ENCODE measurements around the gene MIER2. TPM values are rescaled to one million over a fixed set of nuclear protein-coding genes. Genes with fewer than 3 reads are reported as not detected.
"Not testable (repeated sequence)": the region's sequence is repeated elsewhere in the genome, so short reads cannot be mapped to it uniquely, and the experiment has no call there.

The MIER2 gene, protein sequence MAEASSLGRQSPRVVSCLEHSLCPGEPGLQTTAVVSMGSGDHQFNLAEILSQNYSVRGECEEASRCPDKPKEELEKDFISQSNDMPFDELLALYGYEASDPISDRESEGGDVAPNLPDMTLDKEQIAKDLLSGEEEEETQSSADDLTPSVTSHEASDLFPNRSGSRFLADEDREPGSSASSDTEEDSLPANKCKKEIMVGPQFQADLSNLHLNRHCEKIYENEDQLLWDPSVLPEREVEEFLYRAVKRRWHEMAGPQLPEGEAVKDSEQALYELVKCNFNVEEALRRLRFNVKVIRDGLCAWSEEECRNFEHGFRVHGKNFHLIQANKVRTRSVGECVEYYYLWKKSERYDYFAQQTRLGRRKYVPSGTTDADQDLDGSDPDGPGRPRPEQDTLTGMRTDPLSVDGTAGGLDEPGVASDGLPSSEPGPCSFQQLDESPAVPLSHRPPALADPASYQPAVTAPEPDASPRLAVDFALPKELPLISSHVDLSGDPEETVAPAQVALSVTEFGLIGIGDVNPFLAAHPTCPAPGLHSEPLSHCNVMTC
- total RNA-seq (2012; rRNA removed): 10.9 and 13.2 TPM in 2 replicates

GRCh38 chr19:344625-345319 is at the start of gene MIER2:
TSS of gene MIER2 (minus strand) at chr19:344796. CDS start at chr19:344782, 14 bp downstream.
- Histone ChIP-seq H3K9me3 (replicated peaks; ENCODE audit: low read length) (no peaks in the 10 kb centered on the region), H3K9ac (ENCODE audit: low read depth, low read length) (peak within 1 kb of the TSS; percentile 82), H3K4me3 (ENCODE audit: low read length) (peak within 1 kb of the TSS; percentile 76), H3K4me2 (ENCODE audit: low read length) (peak within 1 kb of the TSS; percentile 89), H3K4me1 (ENCODE audit: control insufficient read depth, insufficient read depth, low read length) (peaks cover 38% of the 10 kb centered on the region), H3K27me3 (ENCODE audit: control insufficient read depth, insufficient read depth, low read length) (peaks cover 2% of the 10 kb centered on the region), H3K36me3 (ENCODE audit: insufficient read depth, low read length) (peaks cover 17% of the 10 kb centered on the region)

GRCh38 chr19:393560-393959 is 49.0 kb upstream of the MIER2 start:
- H3K9me3 ChIP-seq (replicated peaks; ENCODE audit: low read length); H3K9ac ChIP-seq (ENCODE audit: low read depth, low read length); H3K4me3 ChIP-seq (ENCODE audit: low read length); H3K4me1 ChIP-seq (ENCODE audit: control insufficient read depth, insufficient read depth, low read length); H3K27me3 ChIP-seq (ENCODE audit: control insufficient read depth, insufficient read depth, low read length); H3K4me2 ChIP-seq (ENCODE audit: low read length); H3K36me3 ChIP-seq (ENCODE audit: insufficient read depth, low read length): not testable (repeated sequence)

GRCh38 chr19:392375-392970 is 47.9 kb upstream of the MIER2 start:
- H3K9ac ChIP-seq (ENCODE audit: low read depth, low read length): no peak overlapping the region
- no peaks in the 10 kb centered on the region for H3K4me1 ChIP-seq (ENCODE audit: control insufficient read depth, insufficient read depth, low read length)
- no peaks in the 10 kb centered on the region for H3K36me3 ChIP-seq (ENCODE audit: insufficient read depth, low read length)

DNA sequence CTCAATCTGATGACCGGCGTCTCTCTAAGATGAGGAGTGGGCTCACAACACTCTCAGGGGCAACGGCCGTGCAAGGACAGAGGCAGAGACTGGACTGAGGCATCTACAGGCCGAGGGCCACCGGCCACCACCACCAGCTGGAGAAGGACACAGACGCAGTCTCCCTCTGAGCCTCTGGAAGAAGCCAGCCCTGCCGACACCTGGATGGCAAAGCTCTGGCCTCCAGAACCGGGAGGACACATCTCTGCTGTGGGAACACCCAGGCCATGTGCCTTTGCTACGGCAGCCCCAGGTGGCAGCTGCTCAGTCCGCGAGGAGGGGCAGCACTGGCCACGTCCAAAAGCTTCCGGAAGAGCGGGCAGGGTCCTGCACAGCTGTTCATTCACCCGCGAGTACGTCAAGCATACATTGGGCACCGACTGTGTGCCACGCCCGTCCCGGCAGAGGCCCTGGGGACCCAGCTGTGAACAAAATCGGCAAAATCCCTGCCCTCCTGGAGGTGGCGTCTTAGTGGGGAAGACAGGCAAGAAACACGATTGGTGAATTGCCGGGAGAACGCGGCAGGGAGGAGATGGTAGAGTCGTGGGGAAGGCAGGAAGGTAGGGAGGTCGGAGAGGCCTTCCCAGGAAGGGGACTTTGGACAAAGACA is 47.3 kb upstream of the MIER2 start:
- H3K36me3 ChIP-seq (ENCODE audit: insufficient read depth, low read length): no peaks in the 10 kb centered on the region
- no peak overlapping the region for H3K4me2 ChIP-seq (ENCODE audit: low read length)
- H3K9me3 ChIP-seq (replicated peaks; ENCODE audit: low read length): peaks cover 5% of the 10 kb centered on the region
- no peak overlapping the region for H3K9ac ChIP-seq (ENCODE audit: low read depth, low read length)
- H3K4me1 ChIP-seq (ENCODE audit: control insufficient read depth, insufficient read depth, low read length): no peaks in the 10 kb centered on the region
- H3K4me3 ChIP-seq (ENCODE audit: low read length): no peak overlapping the region
- no peaks in the 10 kb centered on the region for H3K27me3 ChIP-seq (ENCODE audit: control insufficient read depth, insufficient read depth, low read length)

More at GRCh38 chr19:392375-392970, 47.9 kb upstream of the MIER2 start:
- Histone ChIP-seq H3K4me3 (ENCODE audit: low read length) (no peak overlapping the region), H3K4me2 (ENCODE audit: low read length) (no peak overlapping the region), H3K27me3 (ENCODE audit: control insufficient read depth, insufficient read depth, low read length) (no peaks in the 10 kb centered on the region), H3K9me3 (replicated peaks; ENCODE audit: low read length) (peaks cover 5% of the 10 kb centered on the region)

GRCh38 chr19:391207-391557 is 46.6 kb upstream of the MIER2 start:
- Histone ChIP-seq H3K36me3 (ENCODE audit: insufficient read depth, low read length) (no peaks in the 10 kb centered on the region), H3K27me3 (ENCODE audit: control insufficient read depth, insufficient read depth, low read length) (no peaks in the 10 kb centered on the region), H3K9ac (ENCODE audit: low read depth, low read length) (no peak overlapping the region), H3K4me1 (ENCODE audit: control insufficient read depth, insufficient read depth, low read length) (no peaks in the 10 kb centered on the region), H3K9me3 (replicated peaks; ENCODE audit: low read length) (peaks cover 5% of the 10 kb centered on the region), H3K4me2 (ENCODE audit: low read length) (no peak overlapping the region), H3K4me3 (ENCODE audit: low read length) (no peak overlapping the region)

- Histone ChIP-seq H3K36me3 (ENCODE audit: insufficient read depth, low read length) (no peaks in the 10 kb centered on the region), H3K4me2 (ENCODE audit: low read length) (no peak overlapping the region), H3K9ac (ENCODE audit: low read depth, low read length) (no peak overlapping the region), H3K27me3 (ENCODE audit: control insufficient read depth, insufficient read depth, low read length) (no peaks in the 10 kb centered on the region), H3K4me3 (ENCODE audit: low read length) (no peak overlapping the region), H3K9me3 (replicated peaks; ENCODE audit: low read length) (peaks cover 5% of the 10 kb centered on the region), H3K4me1 (ENCODE audit: control insufficient read depth, insufficient read depth, low read length) (no peaks in the 10 kb centered on the region)
These were observed 46.0 kb upstream of the MIER2 start for GRCh38 chr19:390386-391206.

DNA sequence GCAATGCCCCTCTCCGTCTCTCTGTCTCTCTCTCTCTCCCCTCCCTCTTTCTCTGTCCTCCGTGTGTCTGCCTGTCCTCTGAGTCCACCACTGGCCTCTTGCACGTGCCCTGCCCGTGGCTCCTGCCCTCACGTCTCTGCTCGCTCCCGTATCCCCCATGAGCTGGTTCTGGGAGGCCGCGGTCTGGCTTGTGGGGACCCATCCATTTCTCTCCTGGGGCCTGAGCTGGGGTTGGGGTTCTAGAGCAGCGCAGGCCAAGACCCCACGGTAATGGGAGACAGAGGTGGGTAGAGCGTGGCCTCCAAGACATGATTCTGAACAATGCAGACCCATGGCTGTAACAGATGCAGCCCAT is 45.3 kb upstream of the MIER2 start:
- Histone ChIP-seq H3K4me2 (ENCODE audit: low read length) (no peak overlapping the region), H3K27me3 (ENCODE audit: control insufficient read depth, insufficient read depth, low read length) (no peaks in the 10 kb centered on the region), H3K9me3 (replicated peaks; ENCODE audit: low read length) (peaks cover 5% of the 10 kb centered on the region), H3K9ac (ENCODE audit: low read depth, low read length) (no peak overlapping the region), H3K4me1 (ENCODE audit: control insufficient read depth, insufficient read depth, low read length) (no peaks in the 10 kb centered on the region), H3K36me3 (ENCODE audit: insufficient read depth, low read length) (no peaks in the 10 kb centered on the region), H3K4me3 (ENCODE audit: low read length) (no peak overlapping the region)

DNA sequence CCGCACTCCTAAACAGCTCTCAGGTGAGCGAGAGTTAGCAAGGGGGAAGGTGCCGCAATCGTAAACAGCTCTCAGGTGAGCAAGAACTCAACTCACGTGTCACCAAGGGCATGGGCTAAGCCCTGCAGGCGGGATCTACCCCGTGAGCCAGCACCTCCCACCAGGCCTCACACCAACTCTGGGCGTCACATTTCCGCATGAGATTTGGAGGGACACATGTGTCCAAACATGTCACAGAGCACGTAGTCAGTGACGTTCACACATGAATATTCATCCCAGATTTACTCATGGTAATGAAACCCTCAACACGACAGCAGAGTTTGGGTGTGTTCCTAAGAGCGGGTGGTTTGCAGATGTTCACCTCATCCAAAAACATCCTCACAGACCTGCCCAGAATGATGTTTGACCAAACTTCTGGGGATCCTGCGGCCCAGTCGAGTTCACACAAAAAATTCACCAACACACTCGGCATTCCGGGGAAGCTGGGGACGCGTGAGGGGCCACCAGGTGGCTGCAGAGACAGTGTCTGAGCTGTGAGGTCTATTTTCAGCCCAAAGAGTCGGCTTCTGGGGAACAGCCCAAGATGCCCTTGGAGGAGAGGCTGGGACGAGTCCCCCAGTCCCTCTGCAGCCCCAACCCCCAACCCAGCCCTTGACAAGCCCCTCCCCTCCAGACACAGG is 44.8 kb upstream of the MIER2 start:
- Histone ChIP-seq H3K4me2 (ENCODE audit: low read length) (no peak overlapping the region), H3K27me3 (ENCODE audit: control insufficient read depth, insufficient read depth, low read length) (peaks cover 2% of the 10 kb centered on the region), H3K36me3 (ENCODE audit: insufficient read depth, low read length) (no peaks in the 10 kb centered on the region), H3K9ac (ENCODE audit: low read depth, low read length) (no peak overlapping the region), H3K4me1 (ENCODE audit: control insufficient read depth, insufficient read depth, low read length) (no peaks in the 10 kb centered on the region), H3K9me3 (replicated peaks; ENCODE audit: low read length) (peaks cover 5% of the 10 kb centered on the region), H3K4me3 (ENCODE audit: low read length) (no peak overlapping the region)

- Histone ChIP-seq H3K4me2 (ENCODE audit: low read length) (no peak overlapping the region), H3K27me3 (ENCODE audit: control insufficient read depth, insufficient read depth, low read length) (peaks cover 8% of the 10 kb centered on the region), H3K9ac (ENCODE audit: low read depth, low read length) (no peak overlapping the region), H3K4me1 (ENCODE audit: control insufficient read depth, insufficient read depth, low read length) (no peaks in the 10 kb centered on the region), H3K9me3 (replicated peaks; ENCODE audit: low read length) (peaks cover 5% of the 10 kb centered on the region), H3K36me3 (ENCODE audit: insufficient read depth, low read length) (no peaks in the 10 kb centered on the region), H3K4me3 (ENCODE audit: low read length) (no peak overlapping the region)
These were observed 44.1 kb upstream of the MIER2 start for GRCh38 chr19:388691-389090.

DNA sequence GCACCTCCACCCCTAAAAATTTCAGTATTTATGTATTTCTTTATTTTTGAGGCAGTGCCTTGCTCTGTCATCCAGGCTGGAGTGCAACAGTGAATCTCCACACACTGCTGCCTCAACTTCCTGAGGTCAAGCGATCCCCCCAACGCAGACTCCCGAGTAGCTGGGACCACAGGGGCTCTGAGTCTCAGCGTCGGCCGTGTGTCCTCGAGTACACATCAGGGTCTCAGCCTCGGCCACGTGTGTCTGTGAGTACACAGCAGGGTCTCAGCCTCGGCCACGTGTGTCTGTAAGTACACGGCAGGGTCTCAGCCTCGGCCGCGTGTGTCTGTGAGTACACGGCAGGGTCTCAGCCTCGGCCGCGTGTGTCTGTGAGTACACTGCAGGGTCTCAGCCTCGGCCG is 43.2 kb upstream of the MIER2 start:
- Histone ChIP-seq H3K27me3 (ENCODE audit: control insufficient read depth, insufficient read depth, low read length) (peaks cover 14% of the 10 kb centered on the region), H3K9me3 (replicated peaks; ENCODE audit: low read length) (no peaks in the 10 kb centered on the region), H3K4me3 (ENCODE audit: low read length) (no peak overlapping the region), H3K4me2 (ENCODE audit: low read length) (no peak overlapping the region), H3K36me3 (ENCODE audit: insufficient read depth, low read length) (no peaks in the 10 kb centered on the region), H3K4me1 (ENCODE audit: control insufficient read depth, insufficient read depth, low read length) (peaks cover 4% of the 10 kb centered on the region), H3K9ac (ENCODE audit: low read depth, low read length) (no peak overlapping the region)
